ENCODE results near the gene CFAP92. TPM values are rescaled to one million over a fixed set of nuclear protein-coding genes. Genes with fewer than 3 reads are reported as not detected.

The CFAP92 gene
- total and polyA plus RNA-seq, 2 donors (not counting 3 experiments of a cell fraction or from before 2014, with no cell fraction given), result 0.04 to 0.62 TPM

- Histone ChIP-seq H3K4me3 (replicated peaks in 1 of 3; ENCODE audit: insufficient read depth in 1 of 3, low read depth in 1 of 3, low read length in 3 of 3) (no peak overlapping the region), H2AFZ (ENCODE audit: low read depth, low read length) (no peak overlapping the region), H3K27me3 (ENCODE audit: control insufficient read depth in 2 of 2, insufficient read depth in 2 of 2, low read length in 2 of 2) (peaks cover 6 to 7% of the 10 kb centered on the region in 2 experiments), H4K20me1 (replicated peaks; ENCODE audit: control insufficient read depth, extremely low read depth, insufficient read depth, low read length) (no peaks in the 10 kb centered on the region), H3K27ac (ENCODE audit: insufficient read depth, low read depth, low read length) (no peak overlapping the region), H3K36me3 (ENCODE audit: control insufficient read depth in 2 of 2, extremely low read depth in 1 of 2, insufficient read depth in 2 of 2, low read length in 2 of 2) (no peaks in the 10 kb centered on the region), H3K9me3 (replicated peaks; ENCODE audit: control insufficient read depth, insufficient read depth, low read length) (no peaks in the 10 kb centered on the region), H3K9me1 (replicated peaks; ENCODE audit: control insufficient read depth, extremely low read depth, insufficient read depth, low read length) (no peaks in the 10 kb centered on the region), H3K9ac (replicated peaks; ENCODE audit: extremely low read depth, insufficient read depth, low read length) (no peak overlapping the region), H3K4me2 (ENCODE audit: insufficient read depth, low read length) (no peak overlapping the region), H3K4me1 (ENCODE audit: control insufficient read depth, extremely low read depth, insufficient read depth, low read length) (peaks cover 10% of the 10 kb centered on the region), H3K79me2 (ENCODE audit: control insufficient read depth, insufficient read depth, low read length) (peaks cover 3% of the 10 kb centered on the region)
- BruUV-seq (replicated peaks), result no TSS peak
- CTCF ChIA-PET, result interaction anchor here (1.0 to 1.5 kb wide), 4 partner anchors 9 to 147 kb away, joined by 3 to 9 read pairs (median 3); no protein-coding TSS in a partner anchor
- FAIRE-seq (no peak), DNase-seq (ENCODE audit: low read depth, low spot score) (no peak)
- intact Hi-C loops (cut with micrococcal nuclease), result loop anchor here (5.0 kb wide), 2 partner anchors 48 to 147 kb away; partner anchors contain the start of gene RAB7A
- dilution Hi-C loops (cut with MboI; ENCODE audit: extremely low pct_ligation_motif_present, low sequenced_read_pairs), result no loop called here
- POLR2A ChIA-PET, result no interaction called here
- TF ChIP-seq GATA2 (IDR thresholded peaks at IDR 0.05; ENCODE audit: insufficient read depth, insufficient read length, low read depth, low read length) (no peak), POLR2A (IDR thresholded peaks at IDR 0.05; ENCODE audit: low read depth, low read length) (no peak), MYC (IDR thresholded peaks at IDR 0.05; ENCODE audit: low read depth, low read length) (no peak), JUN (IDR thresholded peaks at IDR 0.05; ENCODE audit: borderline replicate concordance, insufficient read depth, insufficient read length, low read depth) (no peak), FOS (IDR thresholded peaks at IDR 0.05; ENCODE audit: borderline replicate concordance, insufficient read depth, low read length) (no peak)
Measured at GRCh38 chr3:128874481-128875180, 119.2 kb downstream of the CFAP92 start.

- Histone ChIP-seq H3K9ac (replicated peaks; ENCODE audit: extremely low read depth, insufficient read depth, low read length) (no peak overlapping the region), H3K79me2 (ENCODE audit: control insufficient read depth, insufficient read depth, low read length) (no peaks in the 10 kb centered on the region), H4K20me1 (replicated peaks; ENCODE audit: control insufficient read depth, extremely low read depth, insufficient read depth, low read length) (no peaks in the 10 kb centered on the region), H3K4me2 (ENCODE audit: insufficient read depth, low read length) (no peak overlapping the region), H3K4me1 (ENCODE audit: control insufficient read depth, extremely low read depth, insufficient read depth, low read length) (peaks cover 5% of the 10 kb centered on the region), H2AFZ (ENCODE audit: low read depth, low read length) (no peak overlapping the region), H3K4me3 (replicated peaks in 1 of 3; ENCODE audit: insufficient read depth in 1 of 3, low read depth in 1 of 3, low read length in 3 of 3) (no peak overlapping the region), H3K9me1 (replicated peaks; ENCODE audit: control insufficient read depth, extremely low read depth, insufficient read depth, low read length) (no peaks in the 10 kb centered on the region), H3K27me3 (ENCODE audit: control insufficient read depth in 2 of 2, insufficient read depth in 2 of 2, low read length in 2 of 2) (peaks cover 6 to 7% of the 10 kb centered on the region in 2 experiments), H3K36me3 (ENCODE audit: control insufficient read depth in 2 of 2, extremely low read depth in 1 of 2, insufficient read depth in 2 of 2, low read length in 2 of 2) (no peaks in the 10 kb centered on the region), H3K27ac (ENCODE audit: insufficient read depth, low read depth, low read length) (no peak overlapping the region), H3K9me3 (replicated peaks; ENCODE audit: control insufficient read depth, insufficient read depth, low read length) (no peaks in the 10 kb centered on the region)
- ChIA-PET POLR2A (interaction anchor here (0.5 kb wide), 1 partner anchor 17 kb away, joined by 5 read pairs; no protein-coding TSS in a partner anchor), CTCF (no interaction called here)
- DNase-seq (ENCODE audit: low read depth, low spot score) (no peak), FAIRE-seq (no peak)
- intact Hi-C loops (cut with micrococcal nuclease), result no loop called here
- dilution Hi-C loops (cut with MboI; ENCODE audit: extremely low pct_ligation_motif_present, low sequenced_read_pairs), result no loop called here
- no peak for TF ChIP-seq CTCF (IDR thresholded peaks at IDR 0.05; ENCODE audit: extremely low read depth in 1 of 2, insufficient read depth in 1 of 2, low read depth in 1 of 2, low read length in 2 of 2)
- TF ChIP-seq POLR2AphosphoS5 (IDR thresholded peaks at IDR 0.05; ENCODE audit: insufficient read depth, low read depth, low read length), result no peak
- no peak for TF ChIP-seq EZH2 (IDR thresholded peaks at IDR 0.05; ENCODE audit: borderline replicate concordance, low read depth, low read length, severe bottlenecking)
- TF ChIP-seq MYC (IDR thresholded peaks at IDR 0.05; ENCODE audit: low read depth, low read length), result no peak
- no peak for TF ChIP-seq POLR2A (IDR thresholded peaks at IDR 0.05; ENCODE audit: low read depth, low read length)
- TF ChIP-seq FOS (IDR thresholded peaks at IDR 0.05; ENCODE audit: borderline replicate concordance, insufficient read depth, low read length), result no peak
- TF ChIP-seq GATA2 (IDR thresholded peaks at IDR 0.05; ENCODE audit: insufficient read depth, insufficient read length, low read depth, low read length), result no peak
- TF ChIP-seq, protein P1, sequence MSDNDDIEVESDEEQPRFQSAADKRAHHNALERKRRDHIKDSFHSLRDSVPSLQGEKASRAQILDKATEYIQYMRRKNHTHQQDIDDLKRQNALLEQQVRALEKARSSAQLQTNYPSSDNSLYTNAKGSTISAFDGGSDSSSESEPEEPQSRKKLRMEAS (IDR thresholded peaks at IDR 0.05; ENCODE audit: insufficient read depth, insufficient read length), result no peak
- TF ChIP-seq JUN (IDR thresholded peaks at IDR 0.05; ENCODE audit: borderline replicate concordance, insufficient read depth, insufficient read length, low read depth), result no peak
- BruUV-seq (replicated peaks), result no TSS peak
Measured at GRCh38 chr3:128873244-128874022, 120.4 kb downstream of the CFAP92 start.
